ENCODE data around the gene LRRIQ1. TPM values are rescaled to one million over a fixed set of nuclear protein-coding genes. Genes with fewer than 3 reads are reported as not detected.

Gene LRRIQ1
- total and polyA plus RNA-seq, 2 of the 8 experiments (the other 6 are each of a cell fraction or from before 2014, with no cell fraction given) = 0.24 to 0.76 TPM

DNA sequence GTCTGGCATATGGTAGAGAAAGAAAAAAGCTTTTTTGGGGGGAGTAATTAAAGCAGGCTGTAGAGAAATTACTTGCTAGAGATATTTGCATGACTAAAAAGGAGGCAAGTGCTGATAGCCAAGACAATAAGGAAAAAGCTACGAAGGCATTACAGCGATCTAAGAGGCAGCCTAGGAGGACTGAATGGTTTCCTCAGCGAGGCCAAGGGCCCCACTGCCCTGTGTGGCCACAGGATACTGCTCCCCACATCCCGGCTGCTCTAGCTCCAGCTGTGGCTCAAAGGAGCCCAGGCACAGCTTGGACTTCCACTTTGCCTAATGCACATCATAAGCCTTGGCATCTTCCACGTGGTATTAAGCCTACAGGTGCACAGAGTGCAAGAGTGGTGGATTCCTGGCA lies 53.6 kb downstream of the LRRIQ1 start (continued):
- TF ChIP-seq, protein P1, sequence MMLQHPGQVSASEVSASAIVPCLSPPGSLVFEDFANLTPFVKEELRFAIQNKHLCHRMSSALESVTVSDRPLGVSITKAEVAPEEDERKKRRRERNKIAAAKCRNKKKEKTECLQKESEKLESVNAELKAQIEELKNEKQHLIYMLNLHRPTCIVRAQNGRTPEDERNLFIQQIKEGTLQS (IDR thresholded peaks at IDR 0.05; ENCODE audit: insufficient read depth, low read depth, low read length) = no peak
- no peak for TF ChIP-seq JUND (IDR thresholded peaks at IDR 0.05; ENCODE audit: low read length)
- TF ChIP-seq CTBP2 (IDR thresholded peaks at IDR 0.05; ENCODE audit: borderline replicate concordance, insufficient read depth, insufficient read length, low read length) = no peak

Data from H1 (cell line).